GM21786 (cell line): ENCODE measurements around the gene TPSD1.
"Not testable (repeated sequence)": the region's sequence is repeated elsewhere in the genome, so short reads cannot be mapped to it uniquely, and the experiment has no call there.

ENCODE experiments used
- ATAC-seq: cut with Tn5 transposase; IDR thresholded peaks from one replicate; pipeline ENCODE4 v1.9.1; 2021; ENCODE audit not compliant: unreplicated experiment

The TPSD1 gene

GRCh38 chr16:1279945-1280589 is 24.2 kb downstream of the TPSD1 start:
- no peak for ATAC-seq

DNA sequence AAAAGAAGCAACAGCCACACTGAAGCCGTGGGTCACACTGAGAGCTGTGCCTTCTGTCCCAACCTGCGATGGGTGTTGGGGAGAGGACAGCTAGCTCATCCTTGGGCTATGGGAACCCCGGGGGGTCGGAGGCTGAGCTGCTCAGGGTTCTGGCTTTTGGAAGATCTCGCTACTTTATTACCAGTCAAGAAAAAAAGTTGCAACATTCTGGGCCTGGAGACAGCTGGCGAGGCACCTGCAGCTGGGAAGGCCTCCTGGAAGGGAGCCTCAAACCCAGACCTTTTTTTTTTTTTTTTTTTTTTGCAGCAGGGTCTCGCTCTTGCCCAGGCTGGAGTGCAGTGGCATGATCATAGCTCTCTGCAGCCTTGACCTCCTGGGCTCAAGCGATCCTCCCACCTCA is 24.9 kb downstream of the TPSD1 start:
- ATAC-seq, result no peak

DNA sequence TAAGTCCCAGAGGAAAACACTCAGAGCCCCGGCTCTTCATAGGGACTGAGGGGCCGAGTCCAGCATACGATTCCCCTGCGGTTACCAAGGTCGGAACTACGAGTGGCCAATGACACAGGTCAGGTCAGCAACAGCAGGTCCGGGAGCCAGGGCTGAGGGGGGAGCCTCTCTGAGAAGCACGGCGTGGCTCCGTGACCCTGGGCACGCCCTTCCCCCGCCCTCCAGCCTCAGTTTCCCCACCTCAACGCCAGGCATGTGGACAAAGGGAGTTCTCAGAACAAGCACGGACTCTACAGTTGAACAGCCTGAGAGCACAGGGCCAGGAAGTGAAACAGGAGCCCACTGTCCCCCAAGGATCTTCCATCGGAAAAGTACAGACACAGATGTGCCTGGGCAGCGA is 25.6 kb downstream of the TPSD1 start:
- no peak for ATAC-seq

GRCh38 chr16:1282324-1282973 is 26.6 kb downstream of the TPSD1 start:
- ATAC-seq, result no peak

DNA sequence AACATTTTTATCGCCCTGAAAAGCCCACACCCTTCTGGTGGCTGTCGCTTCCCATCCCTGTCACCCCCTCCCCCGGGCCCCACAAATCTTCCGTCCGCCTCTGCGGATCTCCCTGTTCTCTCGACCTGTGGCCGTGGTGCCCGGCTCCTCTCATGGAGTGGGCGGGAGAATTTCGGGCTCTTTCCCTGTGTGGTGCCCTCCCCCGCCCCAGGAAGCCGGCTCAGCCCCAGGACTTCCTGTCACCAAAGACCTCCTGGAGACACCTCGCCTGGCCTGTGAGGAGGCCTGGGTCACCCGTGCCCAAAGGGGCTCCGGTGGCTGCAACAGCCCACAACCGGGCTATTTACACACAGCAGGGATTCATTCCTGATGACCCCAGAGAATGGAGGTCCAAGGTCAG is 27.4 kb downstream of the TPSD1 start:
- ATAC-seq, result no peak

DNA sequence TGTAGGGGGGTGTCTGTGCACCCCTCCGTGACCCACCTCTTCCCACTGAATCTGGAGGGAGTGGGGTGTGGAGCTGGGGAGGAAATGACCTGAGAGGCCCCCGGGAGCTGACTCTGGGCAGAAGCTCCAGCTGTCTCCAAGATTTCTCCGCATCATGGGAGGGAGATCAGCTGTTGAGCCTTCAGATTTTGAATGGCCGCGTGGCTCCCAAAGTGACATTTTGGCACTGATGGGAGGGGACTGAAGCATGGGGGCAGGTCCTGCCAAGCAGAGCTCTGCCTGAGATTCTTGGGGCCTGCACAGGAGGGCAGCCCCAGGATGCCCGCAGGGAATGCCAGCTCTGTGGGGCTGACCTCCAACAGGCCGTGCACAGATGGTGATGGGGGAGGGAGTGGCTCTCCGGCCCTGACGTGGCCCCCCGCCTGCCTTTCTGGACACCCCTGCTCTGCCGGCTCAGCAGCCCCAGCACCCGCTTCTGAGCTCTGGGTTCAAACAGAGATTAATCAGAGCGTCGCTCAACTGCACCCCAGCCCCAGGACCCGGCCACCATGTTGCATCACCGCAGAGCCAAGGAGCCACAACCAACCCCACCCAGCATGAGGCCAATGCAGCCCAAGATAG is 28.2 kb downstream of the TPSD1 start:
- ATAC-seq, result no peak

DNA sequence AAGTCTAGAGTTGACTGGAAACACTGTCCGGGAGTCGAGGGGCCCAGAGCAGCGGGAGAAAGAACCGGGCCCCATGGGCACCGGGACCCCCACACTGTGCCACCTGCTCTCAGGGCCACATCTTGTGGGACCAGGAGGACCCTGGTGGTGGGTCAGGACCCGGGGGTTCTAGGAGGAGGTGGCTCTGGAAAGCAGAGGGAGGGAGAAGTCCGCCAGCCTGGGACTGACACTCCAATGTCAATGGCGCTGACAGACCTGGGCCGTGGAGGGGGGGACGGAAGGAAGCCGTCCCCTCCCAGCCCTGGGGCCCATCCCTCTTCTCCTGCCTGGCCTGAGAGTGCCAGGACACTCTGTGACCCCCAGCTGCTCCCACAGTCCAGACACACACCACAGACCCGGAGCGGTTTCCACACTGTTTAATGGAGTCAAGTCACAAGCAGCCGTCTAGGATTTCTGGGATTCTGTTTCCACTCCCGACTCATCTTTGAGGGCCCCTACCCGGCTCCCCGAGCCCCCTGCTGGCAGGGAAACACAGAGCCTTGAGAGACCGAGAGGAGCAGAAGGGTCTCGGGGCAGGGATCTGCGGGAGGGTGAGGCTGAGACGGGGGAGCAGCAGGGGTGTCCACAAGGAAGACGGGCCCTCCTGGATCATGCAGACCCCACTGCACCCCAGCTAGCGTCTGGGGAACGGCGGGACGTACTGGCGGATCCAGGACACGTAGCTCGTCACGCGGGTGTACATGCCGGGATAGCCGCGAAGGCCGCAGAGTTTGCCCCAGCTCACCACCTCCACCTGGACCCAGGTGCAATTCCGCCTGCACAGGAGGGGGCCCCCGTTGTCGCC is 30.0 kb downstream of the TPSD1 start:
- no peak for ATAC-seq

DNA sequence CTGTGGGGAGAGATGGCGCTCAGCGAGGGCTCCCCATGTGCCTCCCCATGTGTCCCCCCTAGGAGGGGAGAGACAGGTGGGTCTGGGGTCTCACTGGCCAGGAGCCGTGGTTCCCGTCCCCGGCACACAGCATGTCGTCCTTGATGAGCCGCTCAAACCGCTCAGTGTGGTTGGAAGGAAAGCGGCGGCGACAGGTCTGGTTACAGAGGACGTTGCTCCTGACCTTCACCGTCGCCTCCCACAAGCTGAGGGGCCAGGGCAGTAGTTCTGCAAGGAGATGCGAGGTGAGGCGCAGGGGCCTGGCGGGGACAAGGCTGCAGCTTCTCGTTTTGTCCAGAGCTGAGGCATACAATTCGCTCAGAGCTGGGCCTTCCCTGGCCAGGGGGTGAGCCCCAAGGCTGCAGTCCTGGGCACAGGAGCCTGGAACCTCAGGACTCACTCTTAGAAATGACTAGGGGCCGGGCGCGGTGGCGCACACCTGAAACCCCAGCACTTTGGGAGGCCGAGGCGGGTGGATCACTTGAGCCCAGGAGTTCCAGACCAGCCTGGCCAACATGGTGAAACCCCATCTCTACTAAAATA is 30.7 kb downstream of the TPSD1 start:
- no peak for ATAC-seq

- ATAC-seq, result no peak
Measured at GRCh38 chr16:1287982-1288670, 32.3 kb downstream of the TPSD1 start.

GRCh38 chr16:1288813-1289476 is 33.1 kb downstream of the TPSD1 start:
- ATAC-seq, result no peak

- ATAC-seq, result no peak
Measured at GRCh38 chr16:1289477-1289866, 33.6 kb downstream of the TPSD1 start.

DNA sequence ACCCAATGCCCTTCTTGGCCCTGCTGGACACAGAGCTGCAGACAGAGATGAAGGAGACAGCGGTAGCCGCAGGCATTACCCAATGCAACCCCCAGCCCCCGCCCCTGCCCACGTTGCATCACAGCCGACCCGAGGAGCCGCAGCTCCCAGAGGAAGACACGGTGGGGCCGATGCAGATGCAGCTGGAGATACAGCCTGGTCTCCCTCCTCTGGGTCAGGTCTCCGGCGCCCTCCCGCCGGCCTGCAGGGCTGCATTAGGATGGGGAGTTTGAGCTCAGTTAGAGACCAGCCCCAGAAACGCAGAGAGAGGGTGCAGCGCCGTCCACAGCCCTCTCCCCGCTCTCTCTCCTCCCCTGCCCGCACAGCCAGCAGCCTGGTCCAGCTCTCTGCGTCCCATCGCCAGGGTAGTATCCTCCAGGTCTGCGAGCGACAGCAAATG is 34.2 kb downstream of the TPSD1 start:
- no peak for ATAC-seq

DNA sequence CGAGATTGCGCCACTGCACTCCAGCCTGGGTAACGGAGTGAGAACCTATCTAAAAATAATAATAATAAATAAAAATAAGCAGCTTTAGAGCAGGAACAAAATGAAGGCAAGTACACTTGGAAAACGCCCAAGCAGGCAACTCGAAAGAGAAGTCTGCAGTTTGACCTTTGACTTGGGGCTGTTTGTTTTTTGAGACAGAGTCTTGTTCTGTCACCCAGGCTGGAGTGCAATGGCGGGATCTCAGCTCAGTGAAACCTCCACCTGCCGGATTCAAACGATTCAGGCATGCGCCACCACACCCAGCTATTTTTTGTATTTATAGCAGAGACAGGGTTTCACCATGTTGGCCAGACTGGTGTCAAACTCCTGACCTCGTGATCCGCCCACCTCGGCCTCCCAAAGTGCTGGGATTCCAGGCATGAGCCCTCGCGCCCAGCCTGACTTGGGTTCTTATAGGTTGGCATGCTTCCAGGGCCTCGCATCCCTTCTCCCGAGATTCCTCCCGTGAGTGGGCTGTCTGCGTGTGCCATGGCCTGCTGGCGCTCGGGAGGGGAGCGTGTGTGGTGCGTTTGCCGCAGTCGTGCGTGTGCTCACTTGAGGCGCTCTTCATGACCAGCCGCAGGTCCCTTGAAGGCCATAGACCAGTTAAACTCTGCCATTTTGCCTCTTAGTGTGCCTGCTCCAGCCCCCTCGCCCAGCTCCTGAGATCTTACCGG is 35.1 kb downstream of the TPSD1 start:
- no peak for ATAC-seq

GRCh38 chr16:1291576-1291974 is 35.7 kb downstream of the TPSD1 start:
- no peak for ATAC-seq

DNA sequence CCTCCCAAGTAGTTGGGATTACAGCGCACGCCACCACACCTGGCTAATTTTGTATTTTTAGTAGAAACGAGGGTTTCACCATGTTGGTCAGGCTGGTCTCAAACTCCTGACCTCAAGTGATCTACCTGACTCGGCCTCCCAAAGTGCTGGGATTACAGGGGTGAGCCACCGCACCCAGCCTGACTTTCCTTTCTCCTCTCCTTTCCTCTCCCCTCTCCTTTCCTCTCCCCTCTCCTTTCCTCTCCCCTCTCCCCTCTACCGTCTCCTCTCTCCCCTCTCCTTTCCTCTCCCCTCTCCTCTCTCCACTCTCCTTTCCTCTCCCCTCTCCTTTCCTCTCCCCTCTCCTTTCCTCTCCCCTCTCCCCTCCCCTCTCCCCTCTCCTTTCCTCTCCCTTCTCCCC is 36.3 kb downstream of the TPSD1 start:
- ATAC-seq, result not testable (repeated sequence)

DNA sequence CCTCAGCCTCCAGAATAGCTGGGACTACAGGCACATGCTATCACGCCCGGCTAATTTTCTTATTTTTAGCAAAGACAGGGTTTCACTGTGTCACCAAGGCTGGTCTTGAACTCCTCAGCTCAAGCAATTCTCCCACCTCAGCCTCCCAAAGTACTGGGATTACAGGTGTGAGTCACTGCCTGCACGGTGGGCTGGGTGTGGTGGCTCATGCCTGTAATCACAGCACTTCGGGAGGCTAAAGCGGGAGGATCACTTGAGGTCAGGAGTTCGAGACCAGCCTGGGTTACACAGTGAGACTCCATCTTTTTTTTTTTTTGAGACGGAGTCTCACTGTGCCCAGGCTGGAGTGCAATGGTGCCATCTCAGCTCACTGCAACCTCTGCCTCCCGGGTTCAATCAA is 36.9 kb downstream of the TPSD1 start:
- not testable (repeated sequence) for ATAC-seq

DNA sequence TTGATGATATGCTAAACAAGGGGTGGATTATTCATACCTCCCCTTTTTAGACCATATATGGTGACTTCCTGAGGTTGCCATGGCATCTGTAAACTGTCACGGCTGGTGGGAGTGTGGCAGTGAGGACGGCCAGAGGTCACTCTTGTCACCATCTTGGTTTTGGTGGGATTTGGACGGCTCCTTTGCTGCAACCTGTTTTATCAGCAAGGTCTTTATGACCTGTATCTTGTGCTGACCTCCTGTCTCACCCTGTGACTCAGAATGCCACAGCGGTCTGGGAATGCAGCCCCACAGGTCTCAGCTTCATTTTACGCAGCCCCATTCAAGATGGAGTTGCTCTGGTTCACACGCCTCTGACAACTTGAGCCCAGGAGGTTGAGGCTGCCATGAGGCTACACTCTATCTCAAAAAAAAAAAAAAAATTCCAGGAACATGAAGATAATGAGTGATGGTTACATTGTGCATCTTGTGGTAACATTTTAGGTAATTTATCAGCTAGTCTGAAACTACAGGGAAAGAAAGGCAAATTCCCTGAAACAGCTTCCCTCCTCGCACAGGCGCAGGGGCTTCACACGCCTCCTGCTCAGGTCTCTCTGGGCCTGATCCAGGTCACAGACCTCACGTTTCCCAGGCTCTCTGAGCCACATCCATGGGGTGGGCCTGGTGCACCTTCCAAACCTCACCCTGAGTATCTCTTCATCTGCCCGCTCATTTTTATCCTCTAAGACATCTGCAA is 38.2 kb downstream of the TPSD1 start:
- ATAC-seq, result no peak

GRCh38 chr16:1295465-1295864 is 39.6 kb downstream of the TPSD1 start:
- ATAC-seq, result no peak

DNA sequence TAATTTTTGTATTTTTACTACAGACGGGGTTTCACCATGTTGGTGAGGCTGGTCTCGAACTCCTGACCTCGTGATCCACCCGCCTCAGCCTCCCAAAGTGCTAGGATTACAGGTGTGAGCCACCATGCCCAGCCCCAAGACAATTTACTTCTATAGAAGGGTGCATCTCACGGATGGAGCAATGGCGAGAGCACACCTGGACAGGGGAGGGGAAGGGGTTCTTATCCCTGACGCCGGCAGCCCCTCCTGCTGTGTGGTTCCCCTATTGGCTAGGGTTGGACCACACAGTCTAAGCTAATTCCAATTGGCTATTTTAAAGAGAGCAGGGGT is 40.8 kb downstream of the TPSD1 start:
- ATAC-seq, result not testable (repeated sequence)
